ENCODE data around the gene MAF.

GRCh38 chr16:79618041-79618691 lies 17.6 kb upstream of the MAF start:
- no peak for TF ChIP-seq CTCF (conservative IDR thresholded peaks at IDR 0.05; ENCODE audit: low read depth in 2 of 2)
- TF ChIP-seq, protein P1, sequence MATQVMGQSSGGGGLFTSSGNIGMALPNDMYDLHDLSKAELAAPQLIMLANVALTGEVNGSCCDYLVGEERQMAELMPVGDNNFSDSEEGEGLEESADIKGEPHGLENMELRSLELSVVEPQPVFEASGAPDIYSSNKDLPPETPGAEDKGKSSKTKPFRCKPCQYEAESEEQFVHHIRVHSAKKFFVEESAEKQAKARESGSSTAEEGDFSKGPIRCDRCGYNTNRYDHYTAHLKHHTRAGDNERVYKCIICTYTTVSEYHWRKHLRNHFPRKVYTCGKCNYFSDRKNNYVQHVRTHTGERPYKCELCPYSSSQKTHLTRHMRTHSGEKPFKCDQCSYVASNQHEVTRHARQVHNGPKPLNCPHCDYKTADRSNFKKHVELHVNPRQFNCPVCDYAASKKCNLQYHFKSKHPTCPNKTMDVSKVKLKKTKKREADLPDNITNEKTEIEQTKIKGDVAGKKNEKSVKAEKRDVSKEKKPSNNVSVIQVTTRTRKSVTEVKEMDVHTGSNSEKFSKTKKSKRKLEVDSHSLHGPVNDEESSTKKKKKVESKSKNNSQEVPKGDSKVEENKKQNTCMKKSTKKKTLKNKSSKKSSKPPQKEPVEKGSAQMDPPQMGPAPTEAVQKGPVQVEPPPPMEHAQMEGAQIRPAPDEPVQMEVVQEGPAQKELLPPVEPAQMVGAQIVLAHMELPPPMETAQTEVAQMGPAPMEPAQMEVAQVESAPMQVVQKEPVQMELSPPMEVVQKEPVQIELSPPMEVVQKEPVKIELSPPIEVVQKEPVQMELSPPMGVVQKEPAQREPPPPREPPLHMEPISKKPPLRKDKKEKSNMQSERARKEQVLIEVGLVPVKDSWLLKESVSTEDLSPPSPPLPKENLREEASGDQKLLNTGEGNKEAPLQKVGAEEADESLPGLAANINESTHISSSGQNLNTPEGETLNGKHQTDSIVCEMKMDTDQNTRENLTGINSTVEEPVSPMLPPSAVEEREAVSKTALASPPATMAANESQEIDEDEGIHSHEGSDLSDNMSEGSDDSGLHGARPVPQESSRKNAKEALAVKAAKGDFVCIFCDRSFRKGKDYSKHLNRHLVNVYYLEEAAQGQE (IDR thresholded peaks at IDR 0.05; ENCODE audit: unreplicated experiment) = no peak
- TF ChIP-seq EZH2 (IDR thresholded peaks at IDR 0.05; ENCODE audit: low read depth, unreplicated experiment) = no peak
- no peak for TF ChIP-seq JUNB (IDR thresholded peaks at IDR 0.05; ENCODE audit: unreplicated experiment)

Data from GM23338 (cell line).